ENCODE results near the gene COA8. TPM values are rescaled to one million over a fixed set of nuclear protein-coding genes. Genes with fewer than 3 reads are reported as not detected.

Gene COA8
- total and polyA plus RNA-seq, 2 donors (not counting 3 experiments of a cell fraction or from before 2014, with no cell fraction given), result 19.1 to 46.4 TPM

GRCh38 chr14:103514596-103515421, 48.0 kb upstream of the COA8 start:
- intact Hi-C loops (cut with micrococcal nuclease), result no loop called here
- DNase-seq (ENCODE audit: low read depth, low spot score), result no peak
- Histone ChIP-seq H3K9me3 (replicated peaks; ENCODE audit: control insufficient read depth, insufficient read depth, low read length) (no peaks in the 10 kb centered on the region), H3K4me2 (ENCODE audit: insufficient read depth, low read length) (no peak overlapping the region), H3K36me3 (ENCODE audit: control insufficient read depth in 2 of 2, extremely low read depth in 1 of 2, insufficient read depth in 2 of 2, low read length in 2 of 2) (peaks cover 4 to 8% of the 10 kb centered on the region in 2 experiments), H3K4me3 (replicated peaks in 1 of 3; ENCODE audit: insufficient read depth in 1 of 3, low read depth in 1 of 3, low read length in 3 of 3) (no peak overlapping the region), H2AFZ (ENCODE audit: low read depth, low read length) (no peak overlapping the region), H3K27ac (ENCODE audit: insufficient read depth, low read depth, low read length) (no peak overlapping the region), H4K20me1 (replicated peaks; ENCODE audit: control insufficient read depth, extremely low read depth, insufficient read depth, low read length) (no peaks in the 10 kb centered on the region), H3K79me2 (ENCODE audit: control insufficient read depth, insufficient read depth, low read length) (no peaks in the 10 kb centered on the region), H3K9ac (replicated peaks; ENCODE audit: extremely low read depth, insufficient read depth, low read length) (no peak overlapping the region), H3K9me1 (replicated peaks; ENCODE audit: control insufficient read depth, extremely low read depth, insufficient read depth, low read length) (no peaks in the 10 kb centered on the region), H3K4me1 (ENCODE audit: control insufficient read depth, extremely low read depth, insufficient read depth, low read length) (peaks cover 7% of the 10 kb centered on the region), H3K27me3 (ENCODE audit: control insufficient read depth in 2 of 2, insufficient read depth in 2 of 2, low read length in 2 of 2) (no peaks in the 10 kb centered on the region)
- CTCF ChIA-PET, result interaction anchor here (8.0 kb wide), 1 partner anchor 32 kb away, joined by 209 read pairs; no protein-coding TSS in a partner anchor
- dilution Hi-C loops (cut with MboI; ENCODE audit: extremely low pct_ligation_motif_present, low sequenced_read_pairs), result no loop called here
- no peak for FAIRE-seq
- POLR2A ChIA-PET, result no interaction called here
- TF ChIP-seq FOS (IDR thresholded peaks at IDR 0.05; ENCODE audit: borderline replicate concordance, insufficient read depth, low read length) (no peak), POLR2A (IDR thresholded peaks at IDR 0.05; ENCODE audit: low read depth, low read length) (peak; percentile 16), POLR2AphosphoS5 (IDR thresholded peaks at IDR 0.05; ENCODE audit: insufficient read depth, low read depth, low read length) (peak; percentile 26), MAX (IDR thresholded peaks at IDR 0.05; ENCODE audit: insufficient read depth, insufficient read length) (no peak), EZH2 (IDR thresholded peaks at IDR 0.05; ENCODE audit: borderline replicate concordance, low read depth, low read length, severe bottlenecking) (no peak), JUN (IDR thresholded peaks at IDR 0.05; ENCODE audit: borderline replicate concordance, insufficient read depth, insufficient read length, low read depth) (no peak), GATA2 (IDR thresholded peaks at IDR 0.05; ENCODE audit: insufficient read depth, insufficient read length, low read depth, low read length) (no peak), CTCF (IDR thresholded peaks at IDR 0.05; ENCODE audit: extremely low read depth in 1 of 2, insufficient read depth in 1 of 2, low read depth in 1 of 2, low read length in 2 of 2) (no peak), MYC (IDR thresholded peaks at IDR 0.05; ENCODE audit: low read depth, low read length) (no peak)
- no TSS peak for BruUV-seq (replicated peaks)
